ENCODE data around the gene FAM228B.
"Not testable (repeated sequence)": the region's sequence is repeated elsewhere in the genome, so short reads cannot be mapped to it uniquely, and the experiment has no call there.

The FAM228B gene

GRCh38 chr2:24101992-24102391 is 21.3 kb upstream of the FAM228B start:
- in situ Hi-C loops (cut with MboI; ENCODE audit: low sequenced_read_pairs) = no loop called here

GRCh38 chr2:24102677-24103076 is 20.6 kb upstream of the FAM228B start:
- in situ Hi-C loops (cut with MboI; ENCODE audit: low sequenced_read_pairs) = no loop called here

GRCh38 chr2:24104110-24104650 is 19.1 kb upstream of the FAM228B start:
- in situ Hi-C loops (cut with MboI; ENCODE audit: low sequenced_read_pairs) = no loop called here

GRCh38 chr2:24104906-24105305 is 18.4 kb upstream of the FAM228B start:
- in situ Hi-C loops (cut with MboI; ENCODE audit: low sequenced_read_pairs) = no loop called here

GRCh38 chr2:24105816-24106215 is 17.5 kb upstream of the FAM228B start:
- in situ Hi-C loops (cut with MboI; ENCODE audit: low sequenced_read_pairs) = no loop called here

GRCh38 chr2:24106786-24107185 is 16.5 kb upstream of the FAM228B start:
- in situ Hi-C loops (cut with MboI; ENCODE audit: low sequenced_read_pairs) = no loop called here

- in situ Hi-C loops (cut with MboI; ENCODE audit: low sequenced_read_pairs) = no loop called here
Measured at GRCh38 chr2:24107336-24107735, 15.9 kb upstream of the FAM228B start.

GRCh38 chr2:24109431-24109830 is 13.8 kb upstream of the FAM228B start:
- in situ Hi-C loops (cut with MboI; ENCODE audit: low sequenced_read_pairs) = not testable (repeated sequence)

- in situ Hi-C loops (cut with MboI; ENCODE audit: low sequenced_read_pairs) = no loop called here
Measured at GRCh38 chr2:24110660-24111303, 12.5 kb upstream of the FAM228B start.

- in situ Hi-C loops (cut with MboI; ENCODE audit: low sequenced_read_pairs) = no loop called here
Measured at GRCh38 chr2:24111407-24111901, 11.8 kb upstream of the FAM228B start.

GRCh38 chr2:24115057-24115456 is 8.2 kb upstream of the FAM228B start:
- in situ Hi-C loops (cut with MboI; ENCODE audit: low sequenced_read_pairs) = no loop called here

GRCh38 chr2:24117902-24118301 is 5.4 kb upstream of the FAM228B start:
- in situ Hi-C loops (cut with MboI; ENCODE audit: low sequenced_read_pairs) = no loop called here

GRCh38 chr2:24121066-24121465 is 2.2 kb upstream of the FAM228B start:
- in situ Hi-C loops (cut with MboI; ENCODE audit: low sequenced_read_pairs) = no loop called here

- in situ Hi-C loops (cut with MboI; ENCODE audit: low sequenced_read_pairs) = no loop called here
Measured at GRCh38 chr2:24121469-24121868, 1.8 kb upstream of the FAM228B start.

GRCh38 chr2:24122366-24123194 is 689 bp upstream of the FAM228B start:
- in situ Hi-C loops (cut with MboI; ENCODE audit: low sequenced_read_pairs) = no loop called here

GRCh38 chr2:24123922-24124580 is 782 bp downstream of the FAM228B start:
- in situ Hi-C loops (cut with MboI; ENCODE audit: low sequenced_read_pairs) = no loop called here

- in situ Hi-C loops (cut with MboI; ENCODE audit: low sequenced_read_pairs) = no loop called here
Measured at GRCh38 chr2:24125956-24126355, 2.7 kb downstream of the FAM228B start.

- in situ Hi-C loops (cut with MboI; ENCODE audit: low sequenced_read_pairs) = no loop called here
Measured at GRCh38 chr2:24132543-24132942, 9.3 kb downstream of the FAM228B start.

- in situ Hi-C loops (cut with MboI; ENCODE audit: low sequenced_read_pairs) = not testable (repeated sequence)
Measured at GRCh38 chr2:24140305-24140704, 17.0 kb downstream of the FAM228B start.

GRCh38 chr2:24147364-24147763 is 24.1 kb downstream of the FAM228B start:
- in situ Hi-C loops (cut with MboI; ENCODE audit: low sequenced_read_pairs) = no loop called here

- in situ Hi-C loops (cut with MboI; ENCODE audit: low sequenced_read_pairs) = no loop called here
Measured at GRCh38 chr2:24152413-24153197, 29.3 kb downstream of the FAM228B start.

Measured in HL-60/S4 treated with retinoic acid at 250 ng/mL for 4 days and 3 days (cell line).